Melanocyte of skin (primary cell): ENCODE data around the gene VPS25. TPM values are rescaled to one million over a fixed set of nuclear protein-coding genes. Genes with fewer than 3 reads are reported as not detected.

ENCODE experiments used
- small RNA-seq, 2 donors: library from RNA; depleted of rRNA; stranded (forward); fragments of <200 nt; gene quantifications; one replicate each; pipeline ENCODE3, GENCODE V24; 2012
- total RNA-seq, 2 donors: library from RNA; depleted of rRNA; stranded (reverse); fragments of >200 nt; gene quantifications; 2 replicates each; pipeline ENCODE4 v1.2.3, GENCODE V29; 2012

VPS25 gene
- 10 to 100 TPM; 63.3 to 73.3 TPM for total RNA-seq

DNA sequence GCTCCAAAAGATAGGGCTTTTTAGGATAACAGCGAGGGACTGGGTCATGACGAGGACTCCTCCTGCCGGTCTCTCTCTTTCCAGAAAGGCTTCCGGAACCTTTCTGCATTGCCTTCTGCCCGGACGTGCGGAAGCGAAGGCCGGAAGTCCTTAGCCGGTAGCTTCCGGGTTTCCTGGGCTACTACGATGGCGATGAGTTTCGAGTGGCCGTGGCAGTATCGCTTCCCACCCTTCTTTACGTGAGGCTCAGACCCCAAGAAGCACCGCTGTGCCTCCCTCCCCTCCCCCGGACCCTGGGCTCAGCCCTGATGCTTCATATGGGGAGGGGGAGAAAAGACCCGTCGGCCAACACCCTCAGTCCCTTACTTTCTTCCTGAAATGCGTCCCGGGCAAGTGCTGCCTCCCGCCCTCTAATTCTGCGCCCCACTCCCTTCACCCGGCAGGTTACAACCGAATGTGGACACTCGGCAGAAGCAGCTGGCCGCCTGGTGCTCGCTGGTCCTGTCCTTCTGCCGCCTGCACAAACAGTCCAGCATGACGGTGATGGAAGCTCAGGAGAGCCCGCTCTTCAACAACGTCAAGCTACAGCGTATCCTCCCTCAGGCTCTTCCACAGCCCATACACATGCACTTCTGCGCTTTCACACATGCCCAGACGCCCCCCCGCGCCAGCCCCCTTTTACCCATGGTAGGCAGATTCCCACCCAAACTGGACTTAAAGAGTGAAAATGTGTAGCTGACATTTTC is at the start of gene VPS25:
Gene VPS25 (plus strand): TSS at position 160 of the 746 bp plus-strand sequence. CDS start 27 bp downstream, at position 187.

DNA sequence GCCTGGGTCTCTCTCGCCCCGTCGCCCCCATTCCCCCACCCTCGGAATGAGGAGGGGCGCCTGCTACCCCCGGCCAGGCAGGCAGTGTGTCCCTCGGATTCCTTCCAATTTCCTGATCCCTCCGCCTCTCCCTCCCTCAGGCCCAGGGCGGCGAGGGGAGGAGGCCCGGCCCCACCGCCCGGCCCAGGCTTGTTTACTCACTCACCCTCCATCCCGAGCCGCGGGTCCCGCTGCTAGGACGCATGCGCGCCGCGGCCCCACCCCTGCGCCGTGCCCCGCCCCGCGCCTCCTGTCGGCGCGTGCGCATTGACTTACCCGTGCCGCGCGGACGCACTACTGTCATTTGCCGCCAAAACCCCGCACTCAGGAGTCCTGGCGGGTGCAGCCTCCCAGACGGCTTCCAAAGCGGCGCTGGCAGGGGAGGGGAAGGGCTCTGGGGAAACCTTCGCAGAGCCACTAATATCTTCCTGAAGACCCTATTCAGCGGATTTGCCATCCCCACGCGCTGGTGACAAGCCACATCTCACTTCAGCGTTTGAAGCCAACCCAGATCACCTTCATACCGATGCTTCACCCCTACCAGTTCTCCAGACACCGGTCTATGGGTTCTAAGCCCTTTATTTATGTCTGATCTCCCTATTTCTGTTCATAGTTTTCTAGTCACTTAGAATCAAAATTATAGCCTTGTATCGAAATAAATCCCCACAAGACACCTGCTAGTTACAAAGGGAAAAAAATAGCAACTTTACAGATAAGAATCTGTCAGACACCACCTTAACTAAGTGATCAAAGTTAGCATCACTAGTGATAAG is 28.2 kb upstream of the VPS25 start, which contains the start of gene EZH1:
Gene EZH1 (minus strand): TSS at position 235 of the 812 bp plus-strand sequence. CDS start 16,099 bp downstream, outside the sequence.

DNA sequence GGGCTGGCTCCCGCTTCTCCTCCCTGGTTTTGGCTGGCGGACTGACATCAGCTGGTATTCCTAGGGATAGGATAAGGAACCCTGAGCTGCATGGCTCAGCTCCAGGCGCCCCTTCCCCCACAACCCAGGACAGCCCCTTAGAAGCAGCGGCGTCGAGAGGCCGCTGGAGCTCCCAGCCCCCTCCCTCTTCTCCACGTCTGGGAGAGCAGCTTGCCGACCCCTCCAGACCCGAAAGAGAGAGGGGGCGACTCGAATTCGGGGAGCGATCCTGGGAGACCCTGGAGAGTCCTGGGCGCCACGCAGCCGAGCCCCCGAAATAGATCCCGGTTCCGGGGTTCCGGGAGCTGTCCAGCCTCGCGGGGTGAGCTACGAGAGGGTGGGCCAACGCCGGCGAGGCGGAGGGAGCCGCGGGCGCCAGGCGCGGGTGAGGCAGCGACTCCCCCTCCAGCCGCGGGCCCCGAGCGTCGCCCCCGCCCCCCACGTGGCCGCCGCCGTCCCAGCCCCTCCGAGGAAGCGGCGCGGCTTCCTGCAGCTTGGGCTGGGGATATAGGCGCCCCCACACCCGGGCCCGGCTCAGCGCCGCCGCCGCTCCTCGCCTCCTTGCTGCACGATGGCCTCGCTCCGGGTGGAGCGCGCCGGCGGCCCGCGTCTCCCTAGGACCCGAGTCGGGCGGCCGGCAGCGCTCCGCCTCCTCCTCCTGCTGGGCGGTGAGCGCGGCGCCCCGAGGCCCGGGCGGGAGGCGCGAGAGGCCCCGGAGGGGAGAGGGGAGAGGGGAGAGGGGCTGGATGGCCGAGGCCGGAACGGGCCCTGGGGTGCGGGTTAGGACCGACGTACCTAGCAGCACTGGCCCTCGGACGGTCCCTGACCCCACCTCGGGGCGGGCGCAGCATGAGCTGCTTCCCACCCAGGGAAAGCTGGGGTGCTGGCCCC is 12.3 kb upstream of the VPS25 start, which contains the start of gene RAMP2:
Gene RAMP2 (plus strand): TSS at position 576 of the 930 bp plus-strand sequence. CDS start 35 bp downstream, at position 611.

DNA sequence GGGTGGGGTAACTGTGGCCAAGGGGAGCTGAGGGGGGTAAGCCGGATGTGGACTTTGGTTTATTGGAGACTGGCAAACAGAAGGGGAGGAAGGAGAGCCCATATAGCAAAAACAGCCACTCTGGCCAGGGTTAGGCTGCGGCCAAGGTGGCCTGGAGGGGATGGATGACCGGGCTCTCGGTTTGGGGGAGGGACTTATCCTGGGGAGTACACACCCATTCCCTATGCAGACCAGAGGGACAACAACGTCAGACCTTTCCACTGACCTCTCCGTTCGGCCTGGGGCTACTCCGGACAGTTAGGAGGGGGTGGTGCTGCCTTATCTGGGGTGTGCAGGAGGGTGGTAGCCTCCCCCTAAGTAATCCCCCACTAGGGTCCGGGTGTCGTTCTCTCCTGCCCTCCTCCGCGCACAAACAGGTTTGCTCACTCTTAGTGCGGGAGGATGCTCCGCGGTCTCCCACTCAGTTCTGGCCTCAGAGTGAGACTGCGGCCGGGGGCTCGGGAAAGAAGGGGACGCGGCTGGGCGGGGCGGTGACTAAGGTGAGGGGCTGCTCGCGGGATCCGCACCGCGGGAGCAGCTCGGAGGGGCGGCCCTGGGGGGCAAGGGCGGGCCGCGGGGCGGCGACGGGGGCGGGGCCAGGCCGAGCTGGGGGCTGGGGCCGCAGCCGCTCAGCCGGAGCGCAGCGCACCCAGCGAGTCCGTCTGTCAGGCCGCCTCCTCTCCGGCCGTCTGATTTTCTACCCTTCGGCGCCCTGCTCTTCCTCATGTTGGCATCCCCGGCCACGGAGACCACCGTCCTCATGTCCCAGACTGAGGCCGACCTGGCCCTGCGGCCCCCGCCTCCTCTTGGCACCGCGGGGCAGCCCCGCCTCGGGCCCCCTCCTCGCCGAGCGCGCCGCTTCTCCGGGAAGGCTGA is 6.9 kb downstream of the VPS25 start, which contains the start of gene WNK4:
Gene WNK4 (plus strand): TSS at position 675 of the 915 bp plus-strand sequence. CDS start 89 bp downstream, at position 764.

DNA sequence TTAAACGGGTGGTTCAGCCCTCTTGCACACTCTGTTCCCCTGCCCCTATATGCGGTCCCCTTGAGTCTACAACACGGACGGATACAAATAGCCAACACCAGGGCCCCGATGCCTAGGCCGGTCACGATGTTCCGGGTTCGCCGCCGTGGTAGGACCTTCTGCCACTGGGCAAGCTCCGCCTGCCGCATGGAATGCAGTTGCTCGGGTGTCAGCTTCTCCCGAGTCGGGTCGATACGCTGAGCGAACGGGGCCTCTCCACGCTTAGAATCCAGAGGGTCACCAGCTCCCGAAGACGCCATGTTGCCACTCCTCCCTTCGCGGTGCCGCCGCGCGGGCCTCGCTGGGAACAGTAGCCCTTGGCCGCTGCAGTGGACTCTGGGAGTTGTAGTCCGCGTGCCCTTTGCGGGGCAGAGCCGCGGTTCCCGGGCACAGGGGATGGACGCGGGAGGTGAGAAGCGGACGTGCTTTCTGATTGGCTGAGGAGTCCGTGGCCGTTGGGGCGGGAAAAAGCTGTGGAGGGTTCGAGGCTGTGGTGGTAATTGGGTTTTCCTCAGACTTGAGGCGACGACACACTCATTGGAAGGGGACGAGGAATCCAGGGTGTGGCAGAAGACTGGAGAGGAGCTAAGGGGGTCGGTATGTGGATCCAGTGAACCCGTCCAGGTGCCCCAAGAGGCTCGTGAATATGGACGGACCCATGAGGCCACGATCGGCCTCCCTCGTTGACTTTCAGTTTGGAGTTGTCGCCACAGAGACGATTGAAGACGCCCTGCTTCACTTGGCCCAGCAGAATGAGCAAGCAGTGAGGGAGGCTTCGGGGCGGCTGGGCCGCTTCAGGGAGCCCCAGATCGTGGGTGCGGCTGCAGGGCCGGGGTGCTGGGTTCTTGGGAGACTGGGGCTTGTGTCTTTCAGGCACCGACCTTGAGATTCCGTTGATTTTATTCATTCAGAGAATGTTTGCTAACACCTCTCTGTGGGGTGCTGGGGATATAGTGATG is 25.4 kb downstream of the VPS25 start, which contains the start of the genes CNTD1 and COA3:
Gene CNTD1 (plus strand): TSS at position 479 of the 998 bp plus-strand sequence. CDS start 207 bp downstream, at position 686.
Gene COA3 (minus strand): TSS at position 322 of the 998 bp plus-strand sequence. CDS start 23 bp downstream, at position 299.

Small RNAs within 50 kb of the gene (small RNA-seq; reads per million reads assigned to genes)
- gene HMGN2P15 = 0 reads per million in 2 donors
- 0 reads per million in 2 donors for gene MIR6781

Other genes with a start within 250 kb of the VPS25 start
- 10 to 100 TPM; 43.6 to 83.6 TPM for gene NAGLU, start 237.2 kb upstream of the VPS25 start, total RNA-seq
- 1 to 10 TPM in 1 of 2 donors, under 1 TPM in 1; 1.00 to 1.0 TPM for gene HSD17B1, start 220.5 kb upstream of the VPS25 start, total RNA-seq
- gene COASY, start 211.3 kb upstream of the VPS25 start, total RNA-seq = 10 to 100 TPM; 19.6 to 32.6 TPM
- gene MLX, start 206.3 kb upstream of the VPS25 start, total RNA-seq = 10 to 100 TPM; 39.6 to 55.3 TPM
- gene PSMC3IP, start 195.7 kb upstream of the VPS25 start, total RNA-seq = 1 to 10 TPM; 7.9 to 9.0 TPM
- gene RETREG3, start 164.1 kb upstream of the VPS25 start, total RNA-seq = 10 to 100 TPM; 69.3 to 91.9 TPM
- gene TUBG1, start 163.8 kb upstream of the VPS25 start, total RNA-seq = 100 to 1,000 TPM in 1 of 2 donors, 10 to 100 TPM in 1; 49.2 to 131 TPM
- 10 to 100 TPM; 11.3 to 16.9 TPM for gene TUBG2, start 114.2 kb upstream of the VPS25 start, total RNA-seq
- 1 to 10 TPM; 8.3 to 10.0 TPM for gene PLEKHH3, start 96.5 kb upstream of the VPS25 start, total RNA-seq
- gene CCR10, start 91.6 kb upstream of the VPS25 start, total RNA-seq = 1 to 10 TPM; 1.3 to 1.7 TPM
- 10 to 100 TPM in 1 of 2 donors, 1 to 10 TPM in 1; 8.0 to 34.1 TPM for gene CNTNAP1, start 90.9 kb upstream of the VPS25 start, total RNA-seq
- gene EZH1, start 28.4 kb upstream of the VPS25 start, total RNA-seq = 10 to 100 TPM; 11.0 to 24.8 TPM
- 1 to 10 TPM in 1 of 2 donors, under 1 TPM in 1; 0.67 to 1.0 TPM for gene RAMP2, start 12.2 kb upstream of the VPS25 start, total RNA-seq
- gene WNK4, start 7.2 kb downstream of the VPS25 start, total RNA-seq = not detected
- gene COA3, start 25.3 kb downstream of the VPS25 start, total RNA-seq = 10 to 100 TPM; 68.8 to 96.9 TPM
- under 1 TPM in 1 of 2 donors, not detected in 1; under 0.01 TPM for gene CNTD1, start 25.4 kb downstream of the VPS25 start, total RNA-seq
- 10 to 100 TPM; 68.8 to 94.9 TPM for gene BECN1, start 50.8 kb downstream of the VPS25 start, total RNA-seq
- 100 to 1,000 TPM; 113 to 178 TPM for gene PSME3, start 59.9 kb downstream of the VPS25 start, total RNA-seq
- gene AOC2, start 71.1 kb downstream of the VPS25 start, total RNA-seq = 1 to 10 TPM in 1 of 2 donors, under 1 TPM in 1; 1.00 to 1.0 TPM
- under 1 TPM; under 0.01 TPM for gene AOC3, start 77.8 kb downstream of the VPS25 start, total RNA-seq
- gene G6PC1, start 127.3 kb downstream of the VPS25 start, total RNA-seq = not detected
- 10 to 100 TPM; 12.4 to 12.7 TPM for gene AARSD1, start 191.0 kb downstream of the VPS25 start, total RNA-seq
- gene PTGES3L, start 206.6 kb downstream of the VPS25 start, total RNA-seq = under 1 TPM; 0.33 to 0.34 TPM
- gene RUNDC1, start 207.1 kb downstream of the VPS25 start, total RNA-seq = 1 to 10 TPM; 7.6 to 8.0 TPM
- gene RPL27, start 225.0 kb downstream of the VPS25 start, total RNA-seq = 1,000 to 10,000 TPM in 1 of 2 donors, 100 to 1,000 TPM in 1; 783 to 1,366 TPM
- 100 to 1,000 TPM; 167 to 255 TPM for gene IFI35, start 233.3 kb downstream of the VPS25 start, total RNA-seq
- gene VAT1, start 248.9 kb downstream of the VPS25 start, total RNA-seq = 100 to 1,000 TPM; 400 to 703 TPM